ENCODE results near the gene JPT2.

Gene JPT2

DNA sequence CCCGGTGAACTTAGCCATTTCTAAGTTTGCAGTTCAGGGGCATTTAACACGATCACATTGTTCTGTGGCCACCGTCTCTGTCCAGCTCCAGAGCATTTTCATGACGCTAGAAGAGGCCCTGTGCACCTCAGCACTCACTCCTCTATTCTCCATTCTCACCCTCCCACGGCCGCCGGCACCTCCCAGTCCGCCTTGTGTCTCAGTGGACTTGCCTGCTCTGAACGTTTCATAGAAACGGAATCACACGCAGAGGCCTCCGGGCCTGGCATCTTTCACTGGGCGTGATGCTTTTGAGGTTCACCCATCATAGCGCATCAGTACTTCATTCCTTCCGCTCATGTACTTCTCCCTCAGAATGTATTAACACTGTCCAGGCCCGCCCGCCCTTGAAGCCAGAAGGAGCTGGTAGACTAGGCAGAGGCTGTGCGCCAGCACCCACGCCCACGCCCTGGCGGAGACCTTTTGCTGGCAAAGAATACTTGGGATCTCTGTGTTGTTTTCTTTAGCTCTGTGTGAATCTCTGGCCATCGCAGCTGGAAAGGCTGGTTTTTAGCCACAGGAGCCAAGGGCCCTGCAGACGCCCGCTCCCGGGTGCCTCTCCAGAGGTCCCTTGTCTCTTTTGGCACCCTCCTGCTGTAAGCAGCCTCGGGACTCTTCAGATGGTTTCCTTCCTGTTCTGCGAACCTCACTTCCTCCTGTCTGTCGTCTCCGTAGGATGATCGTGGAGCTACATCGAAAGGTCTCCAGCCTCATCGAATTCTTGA, 23.4 kb upstream of the JPT2 start:
- Histone ChIP-seq H3K36me3 (peaks cover 69 to 98% (median 87%) of the 10 kb centered on the region in 11 experiments), H3K4me3 (no peak overlapping the region), H3K9ac (peak overlapping the region in 8 of 11 experiments; percentile 6 to 60 (median 39); a peak in 10 of 22 replicates), H3K27ac (peak overlapping the region in 8 of 11 experiments; percentile 31 to 59 (median 43); a peak in 14 of 22 replicates), H3K4me1 (peaks cover 13 to 28% (median 22%) of the 10 kb centered on the region in 10 experiments), H3K27me3 (no peaks in the 10 kb centered on the region), H3K4me2 (peak overlapping the region; percentile 51 to 78 (median 66)), H4K20me1 (peaks cover 0 to 52% (median 0%) of the 10 kb centered on the region in 11 experiments; a peak in 7 of 22 replicates), H3K9me3 (replicated peaks in 1 of 11) (no peaks in the 10 kb centered on the region)
- no peak for TF ChIP-seq Cebpa-rat (IDR thresholded peaks at IDR 0.05)

DNA sequence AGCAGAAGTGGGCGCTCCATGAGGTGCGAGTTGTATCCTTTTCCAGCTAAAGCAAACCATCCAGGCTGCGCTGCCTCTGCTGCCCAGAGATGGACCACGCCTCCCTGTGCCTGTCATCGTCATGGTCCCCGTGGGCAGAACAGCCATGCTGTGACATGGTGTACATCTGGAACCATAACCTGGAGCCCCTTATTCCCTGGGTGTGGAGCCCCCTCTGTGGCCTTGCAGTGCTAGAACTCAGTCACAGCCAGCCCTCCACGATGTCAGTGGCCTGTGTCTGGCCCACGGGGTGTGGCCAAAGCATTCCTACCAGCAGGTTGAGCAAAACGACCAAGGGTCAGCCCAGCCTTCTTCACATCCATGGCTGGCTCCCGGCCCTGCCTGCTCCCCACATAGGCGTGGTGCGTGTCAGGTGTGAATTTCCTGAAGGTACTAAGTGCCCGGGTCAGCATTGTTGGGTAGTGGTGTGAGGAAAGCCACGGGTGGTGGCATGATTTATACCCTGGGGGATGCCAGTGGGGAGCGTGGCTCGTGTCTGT, 22.7 kb upstream of the JPT2 start:
- no peak for TF ChIP-seq Cebpa-rat (IDR thresholded peaks at IDR 0.05)
- peak overlapping the region in 5 of 11 experiments; percentile 23 to 60 (median 46); a peak in 6 of 22 replicates for H3K9ac ChIP-seq
- peak overlapping the region; percentile 51 to 78 (median 66) for H3K4me2 ChIP-seq
- H3K9me3 ChIP-seq (replicated peaks in 1 of 11): no peaks in the 10 kb centered on the region
- no peak overlapping the region for H3K4me3 ChIP-seq
- H3K36me3 ChIP-seq: peaks cover 75 to 99% (median 92%) of the 10 kb centered on the region in 11 experiments
- no peaks in the 10 kb centered on the region for H3K27me3 ChIP-seq
- H4K20me1 ChIP-seq: peaks cover 0 to 58% (median 0%) of the 10 kb centered on the region in 11 experiments; a peak in 7 of 22 replicates
- peak overlapping the region in 4 of 11 experiments; percentile 43 to 59 (median 51); a peak in 5 of 22 replicates for H3K27ac ChIP-seq
- peaks cover 13 to 25% (median 16%) of the 10 kb centered on the region in 10 experiments for H3K4me1 ChIP-seq

DNA sequence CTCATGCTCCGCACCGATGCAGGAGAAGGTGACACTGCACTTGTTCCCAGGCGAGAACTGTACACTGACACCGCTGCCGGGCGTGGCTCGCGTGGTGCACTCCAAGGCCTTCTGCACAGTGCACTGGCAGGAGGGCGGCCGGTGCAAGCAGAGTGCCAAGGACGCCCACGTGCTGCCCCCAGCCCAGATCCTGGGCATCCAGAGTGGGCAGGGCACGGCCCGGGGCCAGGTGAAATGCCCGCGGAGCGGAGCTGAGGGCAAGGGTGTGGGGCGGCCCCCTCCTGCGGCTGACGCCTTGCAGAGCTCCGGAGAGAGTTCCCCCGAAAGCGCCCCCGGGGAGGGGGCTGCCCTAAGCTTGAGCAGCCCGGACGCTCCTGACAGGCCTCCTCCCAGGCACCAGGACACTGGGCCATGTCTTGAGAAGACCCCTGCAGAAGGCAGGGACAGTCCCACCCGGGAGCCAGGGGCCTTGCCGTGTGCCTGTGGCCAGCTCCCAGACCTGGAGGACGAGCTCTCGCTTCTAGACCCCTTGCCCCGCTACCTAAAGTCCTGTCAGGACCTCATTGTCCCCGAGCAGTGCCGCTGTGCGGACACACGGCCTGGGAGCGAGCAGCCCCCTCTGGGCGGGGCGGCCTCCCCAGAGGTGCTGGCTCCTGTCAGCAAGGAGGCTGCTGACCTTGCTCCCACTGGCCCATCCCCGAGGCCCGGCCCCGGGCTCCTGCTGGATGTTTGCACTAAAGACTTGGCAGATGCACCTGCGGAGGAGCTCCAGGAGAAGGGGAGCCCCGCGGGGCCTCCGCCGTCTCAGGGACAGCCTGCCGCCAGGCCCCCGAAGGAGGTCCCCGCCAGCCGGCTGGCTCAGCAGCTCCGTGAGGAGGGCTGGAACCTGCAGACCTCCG, 21.9 kb upstream of the JPT2 start:
- H3K36me3 ChIP-seq: peaks cover 73 to 100% (median 91%) of the 10 kb centered on the region in 11 experiments
- H3K27ac ChIP-seq: no peak overlapping the region
- no peak overlapping the region for H3K9ac ChIP-seq
- H3K4me1 ChIP-seq: peaks cover 13 to 25% (median 16%) of the 10 kb centered on the region in 10 experiments
- H3K27me3 ChIP-seq: no peaks in the 10 kb centered on the region
- peaks cover 0 to 58% (median 0%) of the 10 kb centered on the region in 11 experiments; a peak in 7 of 22 replicates for H4K20me1 ChIP-seq
- no peak overlapping the region for H3K4me3 ChIP-seq
- no peak overlapping the region for H3K4me2 ChIP-seq
- no peak for TF ChIP-seq Cebpa-rat (IDR thresholded peaks at IDR 0.05)
- no peaks in the 10 kb centered on the region for H3K9me3 ChIP-seq (replicated peaks in 1 of 11)

DNA sequence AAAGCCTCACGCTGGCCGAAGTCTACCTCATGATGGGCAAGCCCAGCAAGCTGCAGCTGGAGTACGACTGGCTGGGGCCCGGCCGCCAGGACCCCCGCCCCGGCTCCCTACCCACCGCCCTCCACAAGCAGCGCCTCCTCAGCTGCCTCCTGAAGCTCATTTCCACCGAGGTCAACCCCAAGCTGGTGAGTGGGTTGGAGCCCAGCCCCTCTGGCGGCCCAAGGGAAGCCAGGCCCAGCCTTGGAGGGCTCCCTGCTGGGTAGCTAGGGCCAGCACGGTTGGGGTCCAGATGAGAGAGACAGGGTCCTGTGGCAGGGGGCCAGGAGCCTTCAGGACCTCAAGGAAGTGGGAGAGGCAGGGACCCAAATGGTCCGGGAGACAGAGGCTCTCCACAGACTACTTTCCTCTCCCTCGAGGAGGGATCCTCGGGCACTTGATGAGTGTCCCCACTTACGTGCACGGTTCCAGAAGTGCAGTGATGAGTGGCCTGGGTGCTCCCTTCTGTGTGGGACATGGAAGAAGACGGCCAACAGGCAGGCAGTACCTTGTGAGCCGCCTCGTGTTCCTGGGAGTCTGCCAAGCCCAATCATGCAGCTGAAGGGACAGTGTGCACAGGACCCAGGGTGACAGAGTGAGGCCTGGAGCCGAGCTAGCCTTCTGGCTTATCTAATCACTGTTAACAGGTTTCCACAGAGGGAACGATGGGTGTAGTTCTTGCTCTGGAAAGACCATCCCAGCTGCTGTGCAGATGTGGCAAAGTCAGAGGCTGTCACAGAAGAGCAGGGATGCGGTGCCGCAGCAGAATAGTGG, 21.1 kb upstream of the JPT2 start:
- Histone ChIP-seq H3K9me3 (replicated peaks in 1 of 11) (no peaks in the 10 kb centered on the region), H3K36me3 (peaks cover 69 to 99% (median 89%) of the 10 kb centered on the region in 11 experiments)

DNA sequence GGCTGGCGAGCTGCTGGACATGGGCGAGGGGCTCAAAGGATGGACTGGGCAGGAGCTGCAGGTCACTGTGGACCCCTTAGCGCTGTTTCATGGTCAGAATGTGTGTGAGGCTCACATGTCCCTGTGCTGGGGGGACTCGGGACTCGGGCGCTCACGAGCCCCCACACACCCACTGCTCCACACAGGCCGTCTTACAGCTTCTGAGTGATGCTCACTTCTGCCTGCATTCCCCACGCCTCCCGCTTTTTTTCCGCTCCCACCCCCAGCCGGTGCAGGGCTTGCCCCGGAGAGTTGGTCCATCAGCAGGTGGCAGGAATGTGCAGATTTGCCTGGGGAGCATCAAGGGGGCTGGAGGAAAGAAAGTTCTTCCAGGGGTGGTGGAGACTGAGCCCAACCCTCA, 20.2 kb upstream of the JPT2 start:
- no peaks in the 10 kb centered on the region for H3K27me3 ChIP-seq
- H3K36me3 ChIP-seq: peaks cover 69 to 99% (median 89%) of the 10 kb centered on the region in 11 experiments
- H4K20me1 ChIP-seq: peaks cover 0 to 56% (median 0%) of the 10 kb centered on the region in 11 experiments; a peak in 7 of 22 replicates
- H3K4me3 ChIP-seq: no peak overlapping the region
- 0 out of 22 replicates have a peak overlapping the region, but pooled peaks of 1 of the 11 experiments have one; percentile 18 for H3K9ac ChIP-seq
- no peak for TF ChIP-seq Cebpa-rat (IDR thresholded peaks at IDR 0.05)
- peaks cover 13 to 22% (median 16%) of the 10 kb centered on the region in 10 experiments for H3K4me1 ChIP-seq
- H3K27ac ChIP-seq: no peak overlapping the region
- no peaks in the 10 kb centered on the region for H3K9me3 ChIP-seq (replicated peaks in 1 of 11)
- no peak overlapping the region for H3K4me2 ChIP-seq

More for the DNA sequence above, 21.1 kb upstream of the JPT2 start:
- Histone ChIP-seq H3K9ac (no peak overlapping the region), H3K4me2 (no peak overlapping the region), H3K4me3 (no peak overlapping the region), H3K27ac (no peak overlapping the region), H3K27me3 (no peaks in the 10 kb centered on the region), H4K20me1 (peaks cover 0 to 52% (median 0%) of the 10 kb centered on the region in 11 experiments; a peak in 7 of 22 replicates), H3K4me1 (peaks cover 13 to 22% (median 16%) of the 10 kb centered on the region in 10 experiments)
- TF ChIP-seq Cebpa-rat (IDR thresholded peaks at IDR 0.05): no peak

DNA sequence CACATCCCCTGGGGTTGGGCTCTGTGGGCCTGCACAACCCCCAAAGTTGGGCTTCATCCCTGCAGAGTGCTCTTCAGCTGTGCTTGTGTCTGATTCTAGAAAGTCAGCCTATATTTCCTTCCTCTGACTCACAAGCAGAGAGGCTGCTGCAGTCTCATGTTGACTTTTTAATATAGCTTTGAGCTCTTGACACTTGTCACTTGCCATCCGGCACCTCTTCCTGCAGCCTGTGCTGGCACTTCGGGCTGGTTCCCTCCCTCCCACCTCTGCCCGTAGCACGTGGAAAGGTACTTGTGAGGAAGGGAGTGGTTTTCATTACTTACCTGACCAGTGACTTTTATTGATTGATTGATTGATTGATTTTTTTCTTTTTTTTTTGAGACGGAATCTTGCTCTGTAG, 19.0 kb upstream of the JPT2 start:
- H3K4me3 ChIP-seq: no peak overlapping the region
- TF ChIP-seq Cebpa-rat (IDR thresholded peaks at IDR 0.05): no peak
- no peaks in the 10 kb centered on the region for H3K27me3 ChIP-seq
- no peak overlapping the region for H3K4me2 ChIP-seq
- H3K4me1 ChIP-seq: peaks cover 13 to 21% (median 16%) of the 10 kb centered on the region in 10 experiments
- no peaks in the 10 kb centered on the region for H3K9me3 ChIP-seq (replicated peaks in 1 of 11)
- H3K27ac ChIP-seq: peak overlapping the region in 1 of 11 experiments; percentile 7; a peak in 1 of 22 replicates
- H3K9ac ChIP-seq: 0 out of 22 replicates have a peak overlapping the region, but pooled peaks of 2 of the 11 experiments have one; percentile 4 to 9
- peaks cover 75 to 99% (median 92%) of the 10 kb centered on the region in 11 experiments for H3K36me3 ChIP-seq
- peaks cover 0 to 59% (median 0%) of the 10 kb centered on the region in 11 experiments; a peak in 7 of 22 replicates for H4K20me1 ChIP-seq

DNA sequence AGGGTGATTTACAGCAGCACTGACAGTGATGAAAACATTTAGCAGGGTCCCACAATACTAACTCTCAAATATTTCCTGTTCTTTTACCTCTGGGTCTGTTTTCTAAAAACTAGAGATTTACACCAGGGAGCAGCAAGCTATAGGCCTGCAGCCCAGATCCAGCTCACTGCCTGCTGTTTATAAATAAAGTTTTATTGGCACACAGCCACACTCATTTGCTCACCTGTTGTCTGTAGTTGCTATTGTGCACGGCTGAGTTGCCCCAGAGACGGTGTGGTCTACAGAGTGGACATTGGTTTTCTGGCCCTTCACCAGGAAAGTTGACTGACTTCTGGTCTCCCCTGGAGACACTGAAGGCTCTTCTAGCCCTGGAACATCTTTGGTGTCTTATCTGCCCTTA, 16.3 kb upstream of the JPT2 start:
- Histone ChIP-seq H3K4me2 (no peak overlapping the region), H3K27ac (no peak overlapping the region), H3K9me3 (replicated peaks in 1 of 11) (no peaks in the 10 kb centered on the region), H4K20me1 (peaks cover 0 to 61% (median 0%) of the 10 kb centered on the region in 11 experiments; a peak in 8 of 22 replicates), H3K4me3 (no peak overlapping the region), H3K4me1 (peaks cover 0 to 8% (median 0%) of the 10 kb centered on the region in 10 experiments; a peak in 3 of 20 replicates), H3K36me3 (peaks cover 77 to 99% (median 92%) of the 10 kb centered on the region in 11 experiments), H3K9ac (no peak overlapping the region), H3K27me3 (no peaks in the 10 kb centered on the region)
- no peak for TF ChIP-seq Cebpa-rat (IDR thresholded peaks at IDR 0.05)

DNA sequence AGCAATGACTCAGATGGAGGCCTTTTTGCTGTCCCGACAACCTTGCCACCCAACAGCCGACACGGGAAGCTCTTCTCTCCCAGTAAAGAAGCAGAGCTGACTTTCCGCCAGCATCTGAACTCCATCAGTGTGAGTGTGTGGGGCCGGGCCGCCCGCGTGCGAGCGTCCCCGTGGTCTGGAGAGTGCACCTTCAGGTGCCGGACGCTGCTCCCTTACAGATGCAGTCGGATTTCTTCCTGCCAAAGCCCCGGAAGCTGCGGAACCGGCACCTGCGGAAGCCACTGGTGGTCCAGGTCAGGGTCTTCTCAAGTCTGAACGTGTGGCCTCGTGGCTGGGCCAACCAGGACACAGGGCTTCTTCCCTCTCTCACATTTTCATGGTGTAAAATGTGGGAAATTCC, 15.5 kb upstream of the JPT2 start:
- Histone ChIP-seq H3K9me3 (replicated peaks in 1 of 11) (no peaks in the 10 kb centered on the region), H3K36me3 (peaks cover 77 to 99% (median 92%) of the 10 kb centered on the region in 11 experiments), H3K27me3 (no peaks in the 10 kb centered on the region), H3K4me1 (peaks cover 0 to 8% (median 0%) of the 10 kb centered on the region in 10 experiments; a peak in 3 of 20 replicates), H3K9ac (no peak overlapping the region), H4K20me1 (peaks cover 0 to 54% (median 0%) of the 10 kb centered on the region in 11 experiments; a peak in 7 of 22 replicates), H3K27ac (no peak overlapping the region; a peak in 1 of 22 replicates), H3K4me3 (no peak overlapping the region), H3K4me2 (no peak overlapping the region)
- TF ChIP-seq Cebpa-rat (IDR thresholded peaks at IDR 0.05): no peak
